DND-41 (cell line): ENCODE results near the gene JADE2.
"Not testable (repeated sequence)": the region's sequence is repeated elsewhere in the genome, so short reads cannot be mapped to it uniquely, and the experiment has no call there.

Experiments used
- CTCF ChIP-seq: IDR thresholded peaks from 2 replicates; pipeline ENCODE4 v1.5.1; 2012; ENCODE audit warnings: borderline replicate concordance, low read length, moderate library complexity, mild to moderate bottlenecking; ENCODE audit not compliant: poor library complexity, severe bottlenecking; ENCODE audit errors: extremely low read depth
- EZH2 ChIP-seq: IDR thresholded peaks from 3 replicates; pipeline ENCODE4 v1.6.1; 2012; ENCODE audit warnings: borderline replicate concordance, low read depth, mild to moderate bottlenecking, moderate library complexity, low read length, inconsistent platforms; ENCODE audit not compliant: severe bottlenecking

GRCh38 chr5:134499905-134500304 lies 25.6 kb upstream of the JADE2 start:
- TF ChIP-seq CTCF, EZH2: not testable (repeated sequence)
